Measurements from ENCODE around the gene CKAP4. TPM values are rescaled to one million over a fixed set of nuclear protein-coding genes. Genes with fewer than 3 reads are reported as not detected.

Gene CKAP4
- total and polyA plus RNA-seq, 4 donors: 13.1 to 28.0 (median 25.2) TPM

DNA sequence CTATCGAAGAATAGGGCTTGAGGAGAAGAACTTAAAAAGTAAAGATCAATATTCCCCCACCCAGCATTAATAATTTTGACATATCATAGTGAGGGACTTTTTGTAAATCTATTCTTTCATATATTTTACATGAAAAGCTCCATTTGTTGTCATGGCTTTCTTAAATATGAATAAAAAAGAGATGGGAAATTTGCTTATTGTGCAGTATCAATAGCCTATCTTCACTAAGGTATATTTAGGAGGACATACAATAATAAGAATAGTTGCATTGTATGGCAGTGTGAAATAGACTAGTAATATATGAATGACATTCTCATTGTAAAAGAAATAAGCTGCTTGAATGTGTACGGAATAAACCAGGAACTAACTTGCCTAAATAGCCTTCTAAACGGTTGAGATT is 49.3 kb upstream of the CKAP4 start:
- no peak overlapping the region for H3K27ac ChIP-seq (ENCODE audit: low read depth in 1 of 2, low read length in 2 of 2)
- no peaks in the 10 kb centered on the region for H3K36me3 ChIP-seq (ENCODE audit: control insufficient read depth in 4 of 4, insufficient read depth in 3 of 4, low read depth in 1 of 4, low read length in 3 of 4)
- no peaks in the 10 kb centered on the region for H3K9me3 ChIP-seq (ENCODE audit: control insufficient read depth in 4 of 4, low read length in 3 of 4)
- no peak overlapping the region for H3K9ac ChIP-seq (ENCODE audit: low read depth in 1 of 2, low read length in 2 of 2)
- TF ChIP-seq GABPA (IDR thresholded peaks at IDR 0.05 in 1 of 2, conservative IDR thresholded peaks at IDR 0.05 in 1 of 2) (no peak), RXRA (IDR thresholded peaks at IDR 0.05) (no peak), EGR1 (IDR thresholded peaks at IDR 0.05; ENCODE audit: low read depth in 2 of 2) (no peak), ZBTB33 (IDR thresholded peaks at IDR 0.05) (no peak), ATF3 (IDR thresholded peaks at IDR 0.05) (no peak), MAX (IDR thresholded peaks at IDR 0.05) (no peak), TAF1 (conservative IDR thresholded peaks at IDR 0.05) (no peak), JUND (IDR thresholded peaks at IDR 0.05) (no peak), CTCF (IDR thresholded peaks at IDR 0.05; ENCODE audit: low read depth, low read length, missing input control) (no peak), HNF4G (IDR thresholded peaks at IDR 0.05) (no peak), FOXA2 (IDR thresholded peaks at IDR 0.05) (no peak), NR2F2 (IDR thresholded peaks at IDR 0.05) (no peak), FOXA1 (IDR thresholded peaks at IDR 0.05) (no peak), SP1 (IDR thresholded peaks at IDR 0.05) (no peak), HNF4A (conservative IDR thresholded peaks at IDR 0.05) (no peak), RAD21 (IDR thresholded peaks at IDR 0.05) (no peak)
- TF ChIP-seq, protein P1, sequence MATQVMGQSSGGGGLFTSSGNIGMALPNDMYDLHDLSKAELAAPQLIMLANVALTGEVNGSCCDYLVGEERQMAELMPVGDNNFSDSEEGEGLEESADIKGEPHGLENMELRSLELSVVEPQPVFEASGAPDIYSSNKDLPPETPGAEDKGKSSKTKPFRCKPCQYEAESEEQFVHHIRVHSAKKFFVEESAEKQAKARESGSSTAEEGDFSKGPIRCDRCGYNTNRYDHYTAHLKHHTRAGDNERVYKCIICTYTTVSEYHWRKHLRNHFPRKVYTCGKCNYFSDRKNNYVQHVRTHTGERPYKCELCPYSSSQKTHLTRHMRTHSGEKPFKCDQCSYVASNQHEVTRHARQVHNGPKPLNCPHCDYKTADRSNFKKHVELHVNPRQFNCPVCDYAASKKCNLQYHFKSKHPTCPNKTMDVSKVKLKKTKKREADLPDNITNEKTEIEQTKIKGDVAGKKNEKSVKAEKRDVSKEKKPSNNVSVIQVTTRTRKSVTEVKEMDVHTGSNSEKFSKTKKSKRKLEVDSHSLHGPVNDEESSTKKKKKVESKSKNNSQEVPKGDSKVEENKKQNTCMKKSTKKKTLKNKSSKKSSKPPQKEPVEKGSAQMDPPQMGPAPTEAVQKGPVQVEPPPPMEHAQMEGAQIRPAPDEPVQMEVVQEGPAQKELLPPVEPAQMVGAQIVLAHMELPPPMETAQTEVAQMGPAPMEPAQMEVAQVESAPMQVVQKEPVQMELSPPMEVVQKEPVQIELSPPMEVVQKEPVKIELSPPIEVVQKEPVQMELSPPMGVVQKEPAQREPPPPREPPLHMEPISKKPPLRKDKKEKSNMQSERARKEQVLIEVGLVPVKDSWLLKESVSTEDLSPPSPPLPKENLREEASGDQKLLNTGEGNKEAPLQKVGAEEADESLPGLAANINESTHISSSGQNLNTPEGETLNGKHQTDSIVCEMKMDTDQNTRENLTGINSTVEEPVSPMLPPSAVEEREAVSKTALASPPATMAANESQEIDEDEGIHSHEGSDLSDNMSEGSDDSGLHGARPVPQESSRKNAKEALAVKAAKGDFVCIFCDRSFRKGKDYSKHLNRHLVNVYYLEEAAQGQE (IDR thresholded peaks at IDR 0.05): no peak
- H3K4me3 ChIP-seq (ENCODE audit: low read depth in 1 of 3, low read length in 3 of 3): no peak overlapping the region
- H3K27me3 ChIP-seq (ENCODE audit: control insufficient read depth in 4 of 4, insufficient read depth in 4 of 4, low read length in 3 of 4): no peaks in the 10 kb centered on the region
- 87% methylated on average over 3 of the region's 3 CpGs for WGBS
- peaks cover 0 to 6% (median 0%) of the 10 kb centered on the region in 4 donors for H3K4me1 ChIP-seq (ENCODE audit: control insufficient read depth in 4 of 4, insufficient read depth in 4 of 4, low read length in 3 of 4)
- DNase-seq (ENCODE audit: low spot score): no peak
